Suprapubic skin (tissue), 4 donors: Measurements from ENCODE around the gene NTN1. TPM values are rescaled to one million over a fixed set of nuclear protein-coding genes. Genes with fewer than 3 reads are reported as not detected.

Experiments
- DNase-seq, 2 donors: peaks; one replicate each; pipeline ENCODE4 v3.0.0-alpha.2; 2019; ENCODE audit warnings: low spot score in 2 of 2
- H3K27ac ChIP-seq: fragments of 200-600 bp; sonication (generic); one replicate; pipeline ENCODE4 v1.5.1; 2019
- H3K27me3 ChIP-seq: fragments of 200-600 bp; sonication (generic); one replicate; pipeline ENCODE4 v1.5.1; 2019
- H3K36me3 ChIP-seq: fragments of 200-600 bp; sonication (generic); one replicate; pipeline ENCODE4 v1.5.1; 2019
- H3K4me1 ChIP-seq: fragments of 200-600 bp; sonication (generic); one replicate; pipeline ENCODE4 v1.5.1; 2019
- H3K4me3 ChIP-seq: fragments of 200-600 bp; sonication (generic); one replicate; pipeline ENCODE4 v1.5.1; 2019; ENCODE audit warnings: mild to moderate bottlenecking
- H3K9me3 ChIP-seq: fragments of 200-600 bp; sonication (generic); one replicate; pipeline ENCODE4 v1.5.1; 2019
- EP300 ChIP-seq: sonication (generic); formaldehyde crosslinking; IDR thresholded peaks from one replicate; pipeline ENCODE4 v1.6.1; 2017; ENCODE audit warnings: antibody characterized with exemption
- POLR2A ChIP-seq, 2 donors: fragments of 450-650 bp; IDR thresholded peaks; one replicate each; pipeline ENCODE4 v1.6.1; 2017; ENCODE audit warnings: antibody characterized with exemption in 2 of 2, mild to moderate bottlenecking in 2 of 2, moderate library complexity in 2 of 2
- POLR2AphosphoS5 ChIP-seq, 3 donors: sonication (generic); formaldehyde crosslinking; IDR thresholded peaks; one replicate each; pipeline ENCODE4 v1.6.1; 2017; ENCODE audit warnings: antibody characterized with exemption in 3 of 3
- WGBS: methylation state at CpG from one replicate; pipeline ENCODE4 v1.1.5; 2018; 5-methylcytosine and 5-hydroxymethylcytosine counted together
- total RNA-seq, 4 donors: library from RNA; depleted of rRNA; stranded (reverse); fragments of >200 nt; gene quantifications; one replicate each; pipeline ENCODE4 v1.1.0, GENCODE V29; 2016
- TF ChIP-seq, protein P1 (sequence below), 2 donors: fragments of 200-600 bp in 1 of 2; fragments of 450-650 bp in 1 of 2; sonication (generic) in 1 of 2; IDR thresholded peaks; one replicate each; pipeline ENCODE4 v1.5.1; 2016 to 2019; ENCODE audit warnings: antibody characterized with exemption in 2 of 2, mild to moderate bottlenecking in 1 of 2, moderate library complexity in 1 of 2

Gene NTN1
- total RNA-seq, 4 donors from 2014 or later = 2.4 to 5.9 (median 3.4) TPM

DNA sequence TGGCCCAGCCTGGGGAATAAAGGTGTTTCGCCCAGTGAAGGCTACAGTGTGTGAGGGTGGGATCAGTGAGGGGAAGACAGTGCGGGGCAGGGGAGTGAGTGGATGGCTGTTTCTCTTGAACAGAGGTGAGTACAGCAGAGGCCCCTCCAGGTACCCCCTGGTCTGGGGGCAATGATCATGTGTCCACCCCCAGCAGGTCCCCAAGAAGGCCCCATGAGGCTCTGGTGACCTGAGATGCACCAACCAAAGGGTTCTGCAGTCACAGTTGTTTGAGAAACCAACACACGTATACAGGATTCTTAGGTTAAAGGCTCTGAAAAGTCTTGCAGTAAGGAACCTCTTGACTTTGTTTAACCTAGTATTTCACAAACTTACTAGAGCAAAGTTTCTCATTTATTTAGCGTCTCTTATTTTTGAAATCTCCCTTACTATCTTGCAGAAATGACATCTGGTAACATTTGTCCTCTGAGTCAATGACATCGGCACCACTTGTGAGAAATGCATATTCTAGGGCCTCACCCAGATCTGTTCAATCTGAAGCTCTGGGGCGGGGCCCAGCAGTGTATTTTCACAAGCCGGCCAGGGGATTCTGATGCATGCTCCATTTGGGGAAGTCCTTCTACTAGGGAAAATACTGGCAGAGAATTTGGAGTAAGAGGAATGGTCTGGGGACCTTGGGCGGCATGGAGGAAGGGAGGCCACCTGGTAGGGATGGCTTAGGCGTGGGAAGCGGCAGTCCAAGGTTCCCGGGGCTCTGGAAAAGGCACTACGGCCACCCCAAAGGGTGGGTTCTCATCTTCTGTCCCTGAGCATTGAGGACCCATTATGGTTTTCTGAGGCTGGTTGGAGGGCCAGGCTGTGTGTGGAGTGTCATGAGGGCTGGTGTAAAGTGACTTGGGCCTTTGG is 217.3 kb downstream of the NTN1 start:
- H3K27ac ChIP-seq = peak overlapping the region; percentile 94
- peak in 1 of 2 donors; percentile 70 for DNase-seq
- no peaks in the 10 kb centered on the region for H3K9me3 ChIP-seq
- no peaks in the 10 kb centered on the region for H3K27me3 ChIP-seq
- no peaks in the 10 kb centered on the region for H3K36me3 ChIP-seq
- peaks cover 41% of the 10 kb centered on the region for H3K4me1 ChIP-seq
- TF ChIP-seq POLR2AphosphoS5 (IDR thresholded peaks at IDR 0.05) = no peak
- no peak for TF ChIP-seq POLR2A (IDR thresholded peaks at IDR 0.05)
- TF ChIP-seq EP300 = no peak
- TF ChIP-seq, protein P1, sequence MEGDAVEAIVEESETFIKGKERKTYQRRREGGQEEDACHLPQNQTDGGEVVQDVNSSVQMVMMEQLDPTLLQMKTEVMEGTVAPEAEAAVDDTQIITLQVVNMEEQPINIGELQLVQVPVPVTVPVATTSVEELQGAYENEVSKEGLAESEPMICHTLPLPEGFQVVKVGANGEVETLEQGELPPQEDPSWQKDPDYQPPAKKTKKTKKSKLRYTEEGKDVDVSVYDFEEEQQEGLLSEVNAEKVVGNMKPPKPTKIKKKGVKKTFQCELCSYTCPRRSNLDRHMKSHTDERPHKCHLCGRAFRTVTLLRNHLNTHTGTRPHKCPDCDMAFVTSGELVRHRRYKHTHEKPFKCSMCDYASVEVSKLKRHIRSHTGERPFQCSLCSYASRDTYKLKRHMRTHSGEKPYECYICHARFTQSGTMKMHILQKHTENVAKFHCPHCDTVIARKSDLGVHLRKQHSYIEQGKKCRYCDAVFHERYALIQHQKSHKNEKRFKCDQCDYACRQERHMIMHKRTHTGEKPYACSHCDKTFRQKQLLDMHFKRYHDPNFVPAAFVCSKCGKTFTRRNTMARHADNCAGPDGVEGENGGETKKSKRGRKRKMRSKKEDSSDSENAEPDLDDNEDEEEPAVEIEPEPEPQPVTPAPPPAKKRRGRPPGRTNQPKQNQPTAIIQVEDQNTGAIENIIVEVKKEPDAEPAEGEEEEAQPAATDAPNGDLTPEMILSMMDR (IDR thresholded peaks at IDR 0.05) = no peak
- 71% methylated on average over 11 of the region's 12 CpGs for WGBS
- no peak overlapping the region for H3K4me3 ChIP-seq

DNA sequence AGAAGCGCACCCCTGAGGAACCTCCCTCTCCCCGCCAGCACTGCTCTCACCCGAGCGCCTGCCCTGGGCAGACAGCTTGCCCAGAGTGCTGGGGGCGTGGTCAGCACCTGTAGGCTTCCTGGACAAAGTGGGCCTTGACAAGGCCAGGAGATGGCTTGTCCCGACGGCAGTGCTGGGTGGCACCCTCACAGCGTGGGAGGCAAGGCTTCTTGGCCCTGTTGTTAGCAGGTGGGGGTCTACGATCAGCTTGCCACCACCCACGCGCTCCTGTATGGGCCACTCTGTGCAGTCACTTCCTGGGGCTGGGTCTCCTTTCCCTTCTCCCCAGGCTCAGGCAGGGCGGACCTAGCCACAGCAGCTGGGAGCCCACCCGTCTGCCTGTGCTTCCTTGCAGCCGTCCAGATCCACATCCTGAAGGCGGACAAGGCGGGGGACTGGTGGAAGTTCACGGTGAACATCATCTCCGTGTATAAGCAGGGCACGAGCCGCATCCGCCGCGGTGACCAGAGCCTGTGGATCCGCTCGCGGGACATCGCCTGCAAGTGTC is 218.0 kb downstream of the NTN1 start:
- Histone ChIP-seq H3K27me3 (no peaks in the 10 kb centered on the region), H3K36me3 (no peaks in the 10 kb centered on the region), H3K4me3 (peak overlapping the region; percentile 53), H3K27ac (peak overlapping the region; percentile 94), H3K9me3 (no peaks in the 10 kb centered on the region), H3K4me1 (peaks cover 47% of the 10 kb centered on the region)
- TF ChIP-seq EP300 (no peak), POLR2A (IDR thresholded peaks at IDR 0.05) (peak in 1 of 2 donors; percentile 21)
- no peak for DNase-seq
- WGBS = 22% methylated on average over 8 of the region's 27 CpGs

DNA sequence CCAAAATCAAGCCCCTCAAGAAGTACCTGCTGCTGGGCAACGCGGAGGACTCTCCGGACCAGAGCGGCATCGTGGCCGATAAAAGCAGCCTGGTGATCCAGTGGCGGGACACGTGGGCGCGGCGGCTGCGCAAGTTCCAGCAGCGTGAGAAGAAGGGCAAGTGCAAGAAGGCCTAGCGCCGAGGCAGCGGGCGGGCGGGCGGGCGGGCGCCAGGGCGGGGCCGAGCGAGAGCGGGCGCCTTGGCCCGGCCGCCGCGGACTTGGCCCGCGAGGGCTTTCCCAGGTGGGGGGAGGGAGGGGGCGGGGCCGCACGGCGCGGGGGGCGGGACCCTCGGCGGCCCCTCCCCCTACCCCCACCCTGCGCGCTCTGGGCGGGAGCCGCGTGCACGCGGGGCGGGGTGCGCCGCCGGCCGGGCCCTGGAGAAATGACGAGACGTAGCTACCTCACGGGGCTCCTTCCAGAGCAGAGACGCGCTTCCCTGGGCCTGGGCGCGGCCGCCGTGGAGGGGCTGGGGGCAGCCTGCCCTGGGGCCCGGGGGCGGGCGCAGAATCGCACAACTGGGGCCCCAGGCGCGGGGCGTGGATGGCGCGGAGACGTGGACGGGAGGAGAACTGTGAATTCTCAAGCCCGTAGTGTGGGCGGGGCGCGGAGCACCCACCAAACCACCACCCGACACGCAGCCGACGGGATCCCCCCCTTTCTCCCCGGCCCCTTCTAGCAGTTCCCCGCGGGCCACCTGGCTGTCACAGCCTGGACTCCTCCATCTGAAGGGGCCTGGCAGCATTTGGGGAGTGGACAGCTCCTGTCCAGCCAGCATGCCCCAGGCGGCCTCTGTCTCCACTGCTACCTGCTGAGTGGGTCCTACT is 218.7 kb downstream of the NTN1 start:
- H3K9me3 ChIP-seq = no peaks in the 10 kb centered on the region
- WGBS = 2% methylated on average over 38 of the region's 84 CpGs
- peak overlapping the region; percentile 94 for H3K27ac ChIP-seq
- DNase-seq = peak; percentile 91 to 93
- TF ChIP-seq, protein P1 (IDR thresholded peaks at IDR 0.05) = no peak
- TF ChIP-seq POLR2A (IDR thresholded peaks at IDR 0.05) (peak in 1 of 2 donors; percentile 62), POLR2AphosphoS5 (IDR thresholded peaks at IDR 0.05) (peak in 2 of 3 donors; percentile 4 to 23)
- H3K4me3 ChIP-seq = peak overlapping the region; percentile 53
- H3K27me3 ChIP-seq = no peaks in the 10 kb centered on the region
- no peaks in the 10 kb centered on the region for H3K36me3 ChIP-seq
- H3K4me1 ChIP-seq = peaks cover 48% of the 10 kb centered on the region

DNA sequence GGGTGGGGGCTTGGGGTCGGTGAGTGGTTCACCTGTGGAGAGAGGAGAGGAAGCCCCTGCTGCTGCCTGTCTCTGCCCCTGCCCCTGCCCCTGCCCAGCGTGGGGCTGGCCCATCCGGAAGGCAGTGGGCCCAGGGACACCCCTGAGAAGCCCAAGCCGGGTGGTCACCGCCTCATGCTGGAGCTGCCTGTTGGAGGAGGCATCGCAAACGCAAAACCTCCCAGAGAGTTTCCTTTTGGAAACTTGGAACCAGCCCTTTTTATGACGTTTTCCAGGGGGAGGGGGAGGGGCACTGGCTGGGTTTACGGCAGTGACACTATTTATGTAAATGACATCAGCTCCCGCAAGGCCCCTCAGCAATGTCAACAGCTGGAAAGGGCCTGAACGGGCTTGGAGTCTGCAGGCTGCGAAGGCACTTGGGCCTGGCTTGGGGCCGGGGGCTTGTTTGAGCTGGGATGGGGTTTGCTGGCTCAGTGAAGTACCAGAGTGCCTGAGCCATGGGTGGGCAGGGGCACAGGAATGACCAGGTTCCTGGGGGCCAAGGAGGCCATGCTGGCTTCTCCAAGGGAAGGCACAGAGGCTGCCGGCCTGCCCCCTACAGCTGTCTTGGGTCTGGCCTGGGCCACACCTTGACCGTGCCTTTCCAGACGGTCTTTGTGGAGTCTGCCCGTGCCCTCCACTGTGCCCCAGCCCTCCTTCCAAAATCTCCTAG is 219.5 kb downstream of the NTN1 start:
- Histone ChIP-seq H3K9me3 (no peaks in the 10 kb centered on the region), H3K4me3 (peak overlapping the region; percentile 53), H3K27me3 (no peaks in the 10 kb centered on the region), H3K36me3 (no peaks in the 10 kb centered on the region), H3K4me1 (peaks cover 48% of the 10 kb centered on the region), H3K27ac (peak overlapping the region; percentile 94)
- TF ChIP-seq, protein P1 (IDR thresholded peaks at IDR 0.05) = no peak
- TF ChIP-seq POLR2A (IDR thresholded peaks at IDR 0.05) = peak in 1 of 2 donors; percentile 21
- no peak for TF ChIP-seq POLR2AphosphoS5 (IDR thresholded peaks at IDR 0.05)
- no peak for TF ChIP-seq EP300
- DNase-seq = peak; percentile 87 to 91
- 26% methylated on average over 9 of the region's 17 CpGs for WGBS

DNA sequence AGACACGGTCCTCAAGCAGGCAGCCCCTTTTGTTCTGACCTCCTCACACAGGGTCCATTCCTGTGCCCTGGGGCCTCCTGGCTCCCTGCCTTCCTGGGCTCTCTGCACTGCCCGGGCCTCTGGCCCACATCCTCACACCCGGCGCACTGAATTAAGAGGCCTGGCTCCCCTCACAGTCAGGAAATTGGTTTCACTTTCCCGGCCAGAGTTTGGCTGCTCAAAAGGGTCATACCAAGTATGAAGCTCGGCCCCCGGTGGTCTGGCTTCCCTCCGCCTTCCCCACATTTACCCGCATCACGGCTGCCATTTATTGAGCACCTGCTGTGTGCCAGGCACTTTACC is 220.0 kb downstream of the NTN1 start:
- TF ChIP-seq POLR2AphosphoS5 (IDR thresholded peaks at IDR 0.05) = no peak
- no peak for TF ChIP-seq EP300
- TF ChIP-seq POLR2A (IDR thresholded peaks at IDR 0.05) = no peak
- TF ChIP-seq, protein P1 (IDR thresholded peaks at IDR 0.05) = no peak
- H3K27ac ChIP-seq = peak overlapping the region; percentile 94
- H3K9me3 ChIP-seq = no peaks in the 10 kb centered on the region
- no peaks in the 10 kb centered on the region for H3K27me3 ChIP-seq
- no peaks in the 10 kb centered on the region for H3K36me3 ChIP-seq
- peaks cover 48% of the 10 kb centered on the region for H3K4me1 ChIP-seq
- peak in 1 of 2 donors; percentile 77 for DNase-seq
- WGBS = 40% methylated on average over 10 of the region's 10 CpGs
- no peak overlapping the region for H3K4me3 ChIP-seq
